ENCODE data around the gene MARCHF4. TPM values are rescaled to one million over a fixed set of nuclear protein-coding genes. Genes with fewer than 3 reads are reported as not detected.

The MARCHF4 gene
- total RNA-seq, 1 experiment from 2014 or later, result 1.3 TPM

DNA sequence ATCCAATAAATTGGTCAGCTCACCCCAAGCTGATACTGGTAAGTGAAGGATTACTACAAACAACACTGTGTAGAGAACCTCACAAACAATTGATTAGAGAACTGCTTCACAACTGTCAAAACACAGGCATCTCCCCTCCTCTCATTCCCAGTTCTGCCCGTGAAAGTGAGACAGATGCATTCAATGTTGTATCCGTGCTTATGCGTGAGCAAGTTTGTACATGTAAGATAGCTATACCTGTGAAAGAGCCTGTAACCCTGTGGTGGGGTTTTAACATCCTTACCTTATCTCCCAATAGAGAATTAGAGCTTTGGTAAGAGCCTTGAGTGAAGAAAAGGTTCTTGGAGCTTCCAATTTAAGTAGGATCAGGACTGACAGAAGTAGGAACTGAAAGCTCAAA, 9.1 kb downstream of the MARCHF4 start:
- no peak overlapping the region for H3K4me3 ChIP-seq (ENCODE audit: low read depth in 2 of 2, low read length in 2 of 2)
- TF ChIP-seq SIN3A (IDR thresholded peaks at IDR 0.05; ENCODE audit: borderline replicate concordance, insufficient read depth, low read depth, low read length), result no peak
- no peak for TF ChIP-seq TCF7L2 (IDR thresholded peaks at IDR 0.05; ENCODE audit: low read depth, low read length)
- TF ChIP-seq, protein P1, sequence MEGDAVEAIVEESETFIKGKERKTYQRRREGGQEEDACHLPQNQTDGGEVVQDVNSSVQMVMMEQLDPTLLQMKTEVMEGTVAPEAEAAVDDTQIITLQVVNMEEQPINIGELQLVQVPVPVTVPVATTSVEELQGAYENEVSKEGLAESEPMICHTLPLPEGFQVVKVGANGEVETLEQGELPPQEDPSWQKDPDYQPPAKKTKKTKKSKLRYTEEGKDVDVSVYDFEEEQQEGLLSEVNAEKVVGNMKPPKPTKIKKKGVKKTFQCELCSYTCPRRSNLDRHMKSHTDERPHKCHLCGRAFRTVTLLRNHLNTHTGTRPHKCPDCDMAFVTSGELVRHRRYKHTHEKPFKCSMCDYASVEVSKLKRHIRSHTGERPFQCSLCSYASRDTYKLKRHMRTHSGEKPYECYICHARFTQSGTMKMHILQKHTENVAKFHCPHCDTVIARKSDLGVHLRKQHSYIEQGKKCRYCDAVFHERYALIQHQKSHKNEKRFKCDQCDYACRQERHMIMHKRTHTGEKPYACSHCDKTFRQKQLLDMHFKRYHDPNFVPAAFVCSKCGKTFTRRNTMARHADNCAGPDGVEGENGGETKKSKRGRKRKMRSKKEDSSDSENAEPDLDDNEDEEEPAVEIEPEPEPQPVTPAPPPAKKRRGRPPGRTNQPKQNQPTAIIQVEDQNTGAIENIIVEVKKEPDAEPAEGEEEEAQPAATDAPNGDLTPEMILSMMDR (IDR thresholded peaks at IDR 0.05), result no peak
- TF ChIP-seq, protein P2, sequence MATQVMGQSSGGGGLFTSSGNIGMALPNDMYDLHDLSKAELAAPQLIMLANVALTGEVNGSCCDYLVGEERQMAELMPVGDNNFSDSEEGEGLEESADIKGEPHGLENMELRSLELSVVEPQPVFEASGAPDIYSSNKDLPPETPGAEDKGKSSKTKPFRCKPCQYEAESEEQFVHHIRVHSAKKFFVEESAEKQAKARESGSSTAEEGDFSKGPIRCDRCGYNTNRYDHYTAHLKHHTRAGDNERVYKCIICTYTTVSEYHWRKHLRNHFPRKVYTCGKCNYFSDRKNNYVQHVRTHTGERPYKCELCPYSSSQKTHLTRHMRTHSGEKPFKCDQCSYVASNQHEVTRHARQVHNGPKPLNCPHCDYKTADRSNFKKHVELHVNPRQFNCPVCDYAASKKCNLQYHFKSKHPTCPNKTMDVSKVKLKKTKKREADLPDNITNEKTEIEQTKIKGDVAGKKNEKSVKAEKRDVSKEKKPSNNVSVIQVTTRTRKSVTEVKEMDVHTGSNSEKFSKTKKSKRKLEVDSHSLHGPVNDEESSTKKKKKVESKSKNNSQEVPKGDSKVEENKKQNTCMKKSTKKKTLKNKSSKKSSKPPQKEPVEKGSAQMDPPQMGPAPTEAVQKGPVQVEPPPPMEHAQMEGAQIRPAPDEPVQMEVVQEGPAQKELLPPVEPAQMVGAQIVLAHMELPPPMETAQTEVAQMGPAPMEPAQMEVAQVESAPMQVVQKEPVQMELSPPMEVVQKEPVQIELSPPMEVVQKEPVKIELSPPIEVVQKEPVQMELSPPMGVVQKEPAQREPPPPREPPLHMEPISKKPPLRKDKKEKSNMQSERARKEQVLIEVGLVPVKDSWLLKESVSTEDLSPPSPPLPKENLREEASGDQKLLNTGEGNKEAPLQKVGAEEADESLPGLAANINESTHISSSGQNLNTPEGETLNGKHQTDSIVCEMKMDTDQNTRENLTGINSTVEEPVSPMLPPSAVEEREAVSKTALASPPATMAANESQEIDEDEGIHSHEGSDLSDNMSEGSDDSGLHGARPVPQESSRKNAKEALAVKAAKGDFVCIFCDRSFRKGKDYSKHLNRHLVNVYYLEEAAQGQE (IDR thresholded peaks at IDR 0.05; ENCODE audit: insufficient read depth in 1 of 2, low read depth in 2 of 2, low read length in 1 of 2), result no peak
- TF ChIP-seq POLR2AphosphoS5 (IDR thresholded peaks at IDR 0.05; ENCODE audit: low read depth, low read length), result no peak
- BruUV-seq (replicated peaks), result no TSS peak
- H3K27me3 ChIP-seq (ENCODE audit: control insufficient read depth, insufficient read depth, low read length), result 0 out of 2 replicates have a peak, but pooled peaks cover 2% of the 10 kb centered on the region
- no peaks in the 10 kb centered on the region for H3K36me3 ChIP-seq (ENCODE audit: control insufficient read depth, insufficient read depth, low read length)
- no peaks in the 10 kb centered on the region for H3K9me3 ChIP-seq (ENCODE audit: control insufficient read depth, insufficient read depth, low read depth, low read length)
- no peaks in the 10 kb centered on the region; the same call in 1 of the 2 replicates for H3K4me1 ChIP-seq (ENCODE audit: control insufficient read depth, insufficient read depth, low read length)
- intact Hi-C loops (cut with micrococcal nuclease; ENCODE audit: unreplicated experiment) (no loop called here), in situ Hi-C loops (cut with HindIII; ENCODE audit: low pct_unique_long_range_greater_than_20kb, low sequenced_read_pairs) (no loop called here)
- CTCF ChIA-PET, result no interaction called here
- DNase-seq (ENCODE audit: low read depth, low spot score) (no peak), ATAC-seq (no peak)
- POLR2A ChIA-PET, result no interaction called here
- no peak overlapping the region for H3K27ac ChIP-seq (ENCODE audit: low read length)

- BruUV-seq (replicated peaks), result no TSS peak
- DNase-seq (ENCODE audit: low read depth, low spot score) (no peak), ATAC-seq (no peak)
- POLR2A ChIA-PET, result no interaction called here
- intact Hi-C loops (cut with micrococcal nuclease; ENCODE audit: unreplicated experiment) (no loop called here), in situ Hi-C loops (cut with HindIII; ENCODE audit: low pct_unique_long_range_greater_than_20kb, low sequenced_read_pairs) (no loop called here)
- no peaks in the 10 kb centered on the region for H3K36me3 ChIP-seq (ENCODE audit: control insufficient read depth, insufficient read depth, low read length)
- H3K27ac ChIP-seq (ENCODE audit: low read length), result no peak overlapping the region
- H3K27me3 ChIP-seq (ENCODE audit: control insufficient read depth, insufficient read depth, low read length), result peaks cover 2% of the 10 kb centered on the region; the same call in 1 of the 2 replicates
- H3K4me3 ChIP-seq (ENCODE audit: low read depth in 2 of 2, low read length in 2 of 2), result no peak overlapping the region
- H3K9me3 ChIP-seq (ENCODE audit: control insufficient read depth, insufficient read depth, low read depth, low read length), result no peaks in the 10 kb centered on the region
- H3K4me1 ChIP-seq (ENCODE audit: control insufficient read depth, insufficient read depth, low read length), result no peaks in the 10 kb centered on the region; the same call in 1 of the 2 replicates
- CTCF ChIA-PET, result no interaction called here
- TF ChIP-seq, protein P1 (IDR thresholded peaks at IDR 0.05), result no peak
- TF ChIP-seq POLR2AphosphoS5 (IDR thresholded peaks at IDR 0.05; ENCODE audit: low read depth, low read length) (no peak), TCF7L2 (IDR thresholded peaks at IDR 0.05; ENCODE audit: low read depth, low read length) (no peak), SIN3A (IDR thresholded peaks at IDR 0.05; ENCODE audit: borderline replicate concordance, insufficient read depth, low read depth, low read length) (no peak)
- TF ChIP-seq, protein P2 (IDR thresholded peaks at IDR 0.05; ENCODE audit: insufficient read depth in 1 of 2, low read depth in 2 of 2, low read length in 1 of 2), result no peak
These were observed 9.6 kb downstream of the MARCHF4 start for GRCh38 chr2:216362730-216363129.
